ENCODE results near the gene CD7.

Gene CD7

GRCh38 chr17:82278308-82278707, 39.1 kb downstream of the CD7 start:
- DNase-seq (ENCODE audit: low read depth): no peak

GRCh38 chr17:82277851-82278250, 39.6 kb downstream of the CD7 start:
- DNase-seq (ENCODE audit: low read depth): no peak

- no peak for DNase-seq (ENCODE audit: low read depth)
Observed at GRCh38 chr17:82276938-82277337, 40.5 kb downstream of the CD7 start.

GRCh38 chr17:82275326-82275725, 42.1 kb downstream of the CD7 start:
- DNase-seq (ENCODE audit: low read depth): no peak

- no peak for DNase-seq (ENCODE audit: low read depth)
Observed at GRCh38 chr17:82274134-82275020, 43.0 kb downstream of the CD7 start.

GRCh38 chr17:82273327-82274133, 43.9 kb downstream of the CD7 start, which contains the start of gene CSNK1D:
TSS of gene CSNK1D (minus strand) at chr17:82273700. CDS start at chr17:82273381, 319 bp downstream.
- DNase-seq (ENCODE audit: low read depth): peak; percentile 87

- peak; percentile 17 for DNase-seq (ENCODE audit: low read depth)
Observed at GRCh38 chr17:82272495-82273326, 44.7 kb downstream of the CD7 start.

GRCh38 chr17:82271401-82271800, 46.0 kb downstream of the CD7 start:
- DNase-seq (ENCODE audit: low read depth): no peak

- DNase-seq (ENCODE audit: low read depth): no peak
Observed at GRCh38 chr17:82270651-82271050, 46.8 kb downstream of the CD7 start.

- no peak for DNase-seq (ENCODE audit: low read depth)
Observed at GRCh38 chr17:82269882-82270500, 47.4 kb downstream of the CD7 start.

GRCh38 chr17:82269138-82269881, 48.1 kb downstream of the CD7 start:
- DNase-seq (ENCODE audit: low read depth): no peak

GRCh38 chr17:82267575-82268379, 49.6 kb downstream of the CD7 start:
- no peak for DNase-seq (ENCODE audit: low read depth)

- no peak for DNase-seq (ENCODE audit: low read depth)
Observed at GRCh38 chr17:82266142-82266541, 51.3 kb downstream of the CD7 start.

All from activated T-helper 1 cell treated with Interleukin-2 at 50 U/mL for 16 hours (primary cell).